Lower lobe of right lung (tissue), 2 donors: ENCODE results near the gene DUSP8. TPM values are rescaled to one million over a fixed set of nuclear protein-coding genes. Genes with fewer than 3 reads are reported as not detected.
A peak's percentile ranks its signal among the peaks of the same experiment; 100 is the strongest.
"Not testable (repeated sequence)": the region's sequence is repeated elsewhere in the genome, so short reads cannot be mapped to it uniquely, and the experiment has no call there.

ENCODE experiments used
- ATAC-seq, 2 donors: fragments of 200-7000 bp; cut with Tn5 transposase; one replicate each; pipeline ENCODE4 v1.9.1; 2020 to 2022; ENCODE audit warnings: mild to moderate bottlenecking in 2 of 2, moderate library complexity in 2 of 2
- DNase-seq: peaks from one replicate; pipeline ENCODE4 v3.0.0-alpha.2; 2020
- H3K27ac ChIP-seq: fragments of 200-600 bp; one replicate; pipeline ENCODE4 v1.8.0; 2022
- H3K27me3 ChIP-seq: fragments of 200-600 bp; one replicate; pipeline ENCODE4 v1.8.0; 2022; ENCODE audit warnings: low read depth
- H3K36me3 ChIP-seq: fragments of 200-600 bp; one replicate; pipeline ENCODE4 v1.8.0; 2022; ENCODE audit warnings: mild to moderate bottlenecking
- H3K4me1 ChIP-seq: fragments of 200-600 bp; one replicate; pipeline ENCODE4 v1.8.0; 2022
- H3K4me3 ChIP-seq: fragments of 200-600 bp; one replicate; pipeline ENCODE4 v1.8.0; 2022; ENCODE audit warnings: mild to moderate bottlenecking
- H3K9me3 ChIP-seq: fragments of 200-600 bp; one replicate; pipeline ENCODE4 v1.8.0; 2022
- CTCF ChIP-seq: fragments of 200-600 bp; IDR thresholded peaks from one replicate; pipeline ENCODE4 v1.8.0; 2022; ENCODE audit warnings: antibody characterized with exemption, mild to moderate bottlenecking
- intact Hi-C: fragments of 100-400 bp; cut with DNase I; formaldehyde crosslinking; loops from one replicate; pipeline ENCODE4 v1.11.0; 2022
- total RNA-seq: library from RNA; stranded (reverse); fragmentation: NEBNext Ultra II Directional; extraction: Animal tissue kit (Norgen Biotek cat#: 25700); gene quantifications from one replicate; pipeline ENCODE4 v1.2.1, GENCODE V29; 2021
- donor health status: DM: no; HTN: yes; CAD: no; lungs with severe emphysema.

DUSP8 gene
- total RNA-seq, 1 donor from 2014 or later, result 8.9 TPM

- no peaks in the 10 kb centered on the region for H3K9me3 ChIP-seq
- intact Hi-C loops, result no loop called here
- no peak overlapping the region for H3K4me3 ChIP-seq
- TF ChIP-seq CTCF, result no peak
- ATAC-seq, result no peak
- H3K27ac ChIP-seq, result no peak overlapping the region
- DNase-seq, result no peak
- H3K36me3 ChIP-seq, result peaks cover 5% of the 10 kb centered on the region
- H3K4me1 ChIP-seq, result peaks cover 64% of the 10 kb centered on the region
- H3K27me3 ChIP-seq, result no peaks in the 10 kb centered on the region
Measured at GRCh38 chr11:1510928-1511327, 61.1 kb downstream of the DUSP8 start.

- ATAC-seq, H3K9me3 ChIP-seq, H3K27me3 ChIP-seq, intact Hi-C loops, H3K27ac ChIP-seq, H3K36me3 ChIP-seq, H3K4me3 ChIP-seq: not testable (repeated sequence)
- peak; percentile 17 for DNase-seq
- H3K4me1 ChIP-seq, result peaks cover 64% of the 10 kb centered on the region
Measured at GRCh38 chr11:1510351-1510750, 61.7 kb downstream of the DUSP8 start.

GRCh38 chr11:1509626-1510255 is 62.3 kb downstream of the DUSP8 start:
- intact Hi-C loops, result no loop called here
- Histone ChIP-seq H3K27ac (no peak overlapping the region), H3K4me1 (peaks cover 60% of the 10 kb centered on the region), H3K36me3 (peaks cover 5% of the 10 kb centered on the region), H3K4me3 (no peak overlapping the region), H3K27me3 (no peaks in the 10 kb centered on the region), H3K9me3 (no peaks in the 10 kb centered on the region)
- DNase-seq (peak; percentile 19), ATAC-seq (no peak)
- no peak for TF ChIP-seq CTCF

- peak; percentile 51 for DNase-seq
Measured at GRCh38 chr11:1508986-1509385, 63.1 kb downstream of the DUSP8 start.

GRCh38 chr11:1508491-1508891 is 63.6 kb downstream of the DUSP8 start:
- Histone ChIP-seq H3K27ac (no peak overlapping the region), H3K9me3 (no peaks in the 10 kb centered on the region), H3K27me3 (no peaks in the 10 kb centered on the region), H3K4me1 (peaks cover 60% of the 10 kb centered on the region), H3K36me3 (peaks cover under 1% of the 10 kb centered on the region), H3K4me3 (no peak overlapping the region)
- intact Hi-C loops, result no loop called here
- ATAC-seq, result peak; percentile 51 to 54
- peak; percentile 41 for DNase-seq
- TF ChIP-seq CTCF, result no peak

More at GRCh38 chr11:1508986-1509385, 63.1 kb downstream of the DUSP8 start:
- no peaks in the 10 kb centered on the region for H3K27me3 ChIP-seq
- ATAC-seq, result peak; percentile 76
- no peak overlapping the region for H3K4me3 ChIP-seq
- no peak overlapping the region for H3K27ac ChIP-seq
- intact Hi-C loops, result no loop called here
- no peak for TF ChIP-seq CTCF
- H3K4me1 ChIP-seq, result peaks cover 60% of the 10 kb centered on the region
- H3K9me3 ChIP-seq, result no peaks in the 10 kb centered on the region
- H3K36me3 ChIP-seq, result peaks cover 5% of the 10 kb centered on the region

GRCh38 chr11:1507381-1508140 is 64.5 kb downstream of the DUSP8 start:
- Histone ChIP-seq H3K9me3 (no peaks in the 10 kb centered on the region), H3K4me1 (peaks cover 67% of the 10 kb centered on the region), H3K27ac (no peak overlapping the region), H3K27me3 (no peaks in the 10 kb centered on the region), H3K4me3 (no peak overlapping the region), H3K36me3 (no peaks in the 10 kb centered on the region)
- no peak for TF ChIP-seq CTCF
- ATAC-seq, result no peak
- DNase-seq, result peak; percentile 43
- intact Hi-C loops, result no loop called here
